GM19324 (cell line): Measurements from ENCODE around the gene AFAP1L1.
"Not testable (repeated sequence)": the region's sequence is repeated elsewhere in the genome, so short reads cannot be mapped to it uniquely, and the experiment has no call there.

Experiments
- ATAC-seq: cut with Tn5 transposase; IDR thresholded peaks from one replicate; pipeline ENCODE4 v1.9.1; 2021; ENCODE audit warnings: mild to moderate bottlenecking, moderate library complexity; ENCODE audit not compliant: unreplicated experiment, low FRiP score

The AFAP1L1 gene

DNA sequence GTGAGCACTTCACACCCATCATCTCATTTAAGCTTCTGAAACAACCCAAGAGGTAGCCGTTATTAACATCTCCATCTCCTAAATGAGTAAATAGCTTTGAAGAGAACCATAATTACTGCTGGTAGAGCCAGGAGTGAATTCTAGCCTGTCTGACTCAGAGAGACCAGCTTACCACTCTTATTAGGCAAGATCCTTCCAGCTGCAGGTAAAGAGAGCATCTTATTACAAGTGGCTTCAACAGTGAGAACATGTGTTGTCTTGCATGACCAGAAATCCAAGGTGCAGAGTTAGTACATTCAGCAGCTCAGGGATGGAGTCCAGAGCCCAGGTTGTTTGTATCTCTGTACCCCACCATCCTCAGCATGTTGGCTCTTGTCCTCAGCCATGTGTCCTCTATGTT is 10.9 kb upstream of the AFAP1L1 start:
- no peak for ATAC-seq

DNA sequence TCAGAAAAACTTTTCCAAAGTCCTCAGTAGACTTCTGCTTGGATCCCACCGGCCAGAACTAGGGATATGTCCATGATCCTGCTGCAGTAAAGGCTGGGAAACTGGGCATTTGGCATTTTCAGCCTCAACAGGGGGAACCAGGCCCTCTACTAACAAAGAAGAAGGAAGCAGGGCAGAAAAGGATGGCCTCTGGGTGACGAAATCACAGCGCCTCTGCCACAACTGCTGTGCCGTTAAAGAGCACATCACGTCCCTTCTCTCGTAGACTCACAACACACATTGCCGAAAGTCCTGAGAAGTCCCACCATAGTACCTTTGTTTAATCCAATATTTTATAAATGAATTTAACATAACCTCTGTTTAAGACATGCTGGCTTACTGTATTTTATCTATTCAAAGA is 10.4 kb upstream of the AFAP1L1 start:
- no peak for ATAC-seq

DNA sequence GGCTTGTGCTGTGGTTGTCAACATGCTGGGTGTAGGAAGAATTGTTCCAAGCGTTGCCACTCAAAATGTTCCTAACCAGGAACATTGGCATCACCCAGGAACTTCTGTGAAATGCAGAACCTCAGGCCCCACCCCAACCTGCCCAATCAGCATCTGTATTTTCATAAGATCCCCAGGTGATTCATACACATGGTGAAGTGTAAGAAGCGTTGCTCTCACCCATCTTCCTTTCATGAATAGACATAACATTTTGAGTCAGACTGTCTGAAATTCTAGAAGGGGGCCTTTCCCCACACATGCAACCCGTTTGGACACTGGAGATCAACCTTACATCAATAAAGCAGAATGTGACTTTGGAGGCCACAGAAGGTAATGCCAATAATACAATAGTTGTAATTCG is 9.3 kb upstream of the AFAP1L1 start:
- ATAC-seq = no peak

DNA sequence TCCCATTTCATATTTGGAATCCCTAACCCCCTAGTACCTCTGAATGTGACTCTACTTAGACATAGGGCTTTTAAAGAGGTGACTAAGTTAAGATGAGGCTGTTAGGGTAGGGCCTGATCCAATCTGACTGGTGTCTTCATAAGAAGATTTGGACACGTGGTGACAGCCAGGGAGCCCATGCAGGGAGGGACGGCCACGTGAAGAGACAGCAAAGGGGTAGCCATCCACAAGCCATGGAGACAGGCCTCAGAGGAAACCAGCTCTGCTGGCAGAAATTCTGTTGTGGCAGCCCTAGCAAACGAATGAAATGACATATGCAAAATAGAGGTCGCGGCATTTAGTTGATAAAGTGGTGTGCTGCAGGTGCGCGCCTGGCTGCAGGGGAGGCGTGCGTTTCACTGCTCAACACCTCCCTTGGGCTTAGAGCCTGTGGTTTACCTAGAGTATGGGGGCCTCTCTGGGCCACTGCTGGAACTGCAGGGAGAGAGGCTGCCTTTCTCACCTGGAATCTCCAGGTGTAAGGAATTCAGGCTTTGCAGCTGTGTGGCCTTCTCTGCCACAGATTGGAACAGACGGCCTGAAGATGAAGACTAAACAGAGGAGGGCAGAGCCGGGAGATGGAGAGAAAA is 7.1 kb upstream of the AFAP1L1 start:
- peak; percentile 86 for ATAC-seq

DNA sequence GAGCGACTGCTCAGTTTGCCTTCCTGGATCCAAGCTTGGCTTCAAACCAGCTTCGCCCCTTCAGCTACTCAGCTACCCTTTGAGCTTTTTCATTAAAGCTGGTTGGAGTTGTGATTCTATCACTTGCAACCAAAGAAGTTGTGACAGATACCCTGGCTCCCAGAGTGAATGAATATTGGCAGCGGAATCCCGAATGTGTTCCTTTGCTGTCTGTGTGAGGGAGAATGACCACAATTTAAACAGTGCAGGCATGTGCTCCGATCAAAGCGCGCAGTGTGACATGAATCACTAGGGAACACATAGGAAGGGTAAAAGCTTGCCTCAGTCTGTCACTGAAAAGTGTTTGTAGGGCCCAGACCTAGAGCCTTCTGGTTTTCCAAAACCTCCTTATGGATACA is 6.6 kb upstream of the AFAP1L1 start:
- ATAC-seq = no peak

DNA sequence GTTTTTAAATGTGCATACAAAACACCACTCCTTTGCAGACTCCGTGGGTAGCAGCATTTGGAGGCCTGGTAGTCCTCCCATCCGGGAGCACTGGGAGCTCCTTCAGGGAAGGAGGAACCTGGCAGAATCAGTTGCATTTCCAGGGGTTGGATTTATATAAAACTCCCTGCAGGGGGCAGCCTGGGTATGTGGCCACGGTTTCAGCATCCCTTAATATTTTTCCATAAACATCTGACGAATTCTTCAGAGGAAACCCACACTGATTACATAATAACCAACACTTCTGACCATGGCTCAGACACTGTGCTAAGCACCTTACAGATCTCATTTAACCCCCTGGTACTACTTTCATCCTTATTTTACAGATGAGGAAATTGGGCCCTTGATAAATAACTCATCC is 6.1 kb upstream of the AFAP1L1 start:
- ATAC-seq = no peak

DNA sequence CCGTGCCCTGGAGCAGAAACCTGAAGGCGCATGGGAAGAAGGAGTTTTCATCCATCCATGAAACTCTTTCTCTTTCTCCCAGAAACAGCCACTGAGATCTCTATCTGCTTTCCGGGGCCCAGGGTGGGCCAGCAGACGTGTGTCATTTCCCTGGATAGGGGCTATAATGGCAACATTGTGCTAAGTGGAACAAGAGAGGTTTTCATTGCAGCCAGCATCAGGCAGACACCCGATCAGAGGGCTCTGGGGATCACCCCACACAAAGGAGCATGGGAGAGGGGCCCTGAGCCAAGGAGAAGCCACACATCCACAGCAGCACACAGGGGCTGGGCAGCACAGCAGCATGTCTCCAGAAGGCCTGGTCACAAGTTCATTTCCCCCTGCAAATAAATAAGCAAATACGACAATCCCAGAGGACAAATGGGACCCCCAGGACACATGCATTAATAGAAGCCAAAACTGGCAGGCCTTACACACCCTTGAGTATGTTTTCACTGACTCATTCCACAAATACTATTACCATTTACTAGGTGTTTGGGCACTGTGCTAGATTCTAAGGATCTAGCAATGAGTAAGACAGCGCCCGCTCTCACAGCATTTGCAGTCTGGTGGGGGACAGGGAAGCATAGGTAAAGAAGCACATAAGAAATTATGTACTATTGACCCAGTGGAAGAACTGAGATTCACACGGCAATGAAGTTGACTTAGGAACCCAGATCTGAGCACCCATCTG is 4.3 kb upstream of the AFAP1L1 start:
- ATAC-seq = no peak

DNA sequence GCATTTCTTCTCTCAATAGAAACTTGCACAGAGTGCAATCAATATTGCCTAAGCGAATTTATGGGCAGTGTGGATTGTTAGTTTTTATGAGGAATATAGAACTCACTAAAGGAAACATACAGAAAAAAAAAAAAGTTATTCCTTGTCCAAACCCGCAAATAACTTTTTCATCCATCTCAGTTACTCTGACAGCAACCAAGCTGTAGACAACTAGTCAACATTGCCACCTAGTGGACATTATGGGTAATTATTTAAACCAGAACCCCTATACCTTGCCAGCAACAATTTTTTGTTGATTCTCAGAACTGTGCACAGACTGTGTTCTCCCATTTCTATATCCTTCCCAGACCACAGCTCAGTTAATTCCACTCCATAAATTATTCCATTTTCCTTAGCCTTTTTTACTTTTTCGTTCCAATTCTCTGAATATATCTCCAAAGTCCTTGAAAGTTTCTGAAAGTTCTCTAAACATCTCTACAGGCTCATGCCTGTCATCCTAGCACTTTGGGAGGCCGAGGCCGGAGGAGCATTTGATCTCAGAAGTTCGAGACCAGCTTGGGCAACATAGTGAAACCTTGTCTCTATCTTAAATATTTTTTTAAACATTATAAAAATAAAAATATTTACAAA is 2.6 kb upstream of the AFAP1L1 start:
- ATAC-seq = no peak

DNA sequence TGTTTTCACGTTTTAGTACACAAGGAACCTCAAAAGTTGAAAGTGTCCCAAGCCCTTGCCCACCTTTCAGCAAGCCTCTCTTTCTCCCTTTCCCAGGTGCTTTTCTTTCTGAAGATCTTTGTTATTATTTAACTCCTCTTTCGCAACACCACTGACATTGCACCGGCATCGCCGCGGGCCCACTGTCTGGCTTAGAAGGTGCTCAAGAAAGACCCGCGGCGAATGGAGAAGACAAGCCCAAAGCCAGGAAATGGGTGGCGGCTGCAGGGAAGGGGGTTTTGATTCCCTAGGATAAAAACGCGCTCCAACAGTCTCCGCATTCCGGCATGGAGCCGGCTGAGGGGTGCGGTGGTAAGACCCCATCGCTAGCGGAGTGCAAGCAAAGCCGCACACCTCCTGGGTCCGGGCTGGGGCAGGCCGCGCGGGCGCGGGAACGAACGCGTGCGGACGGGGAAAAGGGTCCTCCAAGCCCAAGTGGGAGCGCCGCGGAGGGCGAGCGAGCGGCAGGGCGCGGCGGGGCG is 404 bp upstream of the AFAP1L1 start:
- no peak for ATAC-seq

DNA sequence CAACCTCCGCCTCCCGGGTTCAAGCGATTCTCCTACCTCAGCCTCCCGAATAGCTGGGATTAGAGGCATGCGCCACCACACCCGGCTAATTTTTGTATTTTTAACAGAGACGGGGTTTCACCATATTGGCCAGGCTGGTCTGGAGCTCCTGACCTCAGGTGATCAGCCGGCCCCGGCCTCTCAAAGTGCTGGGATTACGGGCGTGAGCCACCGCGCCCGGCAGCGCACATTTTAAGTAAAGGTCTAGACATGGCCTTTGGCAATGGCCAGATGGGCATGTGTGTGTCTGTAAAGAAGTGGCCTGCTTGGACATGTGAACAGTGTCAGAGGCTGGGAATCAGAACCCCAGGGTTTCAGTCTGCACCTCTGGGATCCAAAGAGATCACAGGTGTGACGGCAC is 1.1 kb downstream of the AFAP1L1 start:
- ATAC-seq = not testable (repeated sequence)

DNA sequence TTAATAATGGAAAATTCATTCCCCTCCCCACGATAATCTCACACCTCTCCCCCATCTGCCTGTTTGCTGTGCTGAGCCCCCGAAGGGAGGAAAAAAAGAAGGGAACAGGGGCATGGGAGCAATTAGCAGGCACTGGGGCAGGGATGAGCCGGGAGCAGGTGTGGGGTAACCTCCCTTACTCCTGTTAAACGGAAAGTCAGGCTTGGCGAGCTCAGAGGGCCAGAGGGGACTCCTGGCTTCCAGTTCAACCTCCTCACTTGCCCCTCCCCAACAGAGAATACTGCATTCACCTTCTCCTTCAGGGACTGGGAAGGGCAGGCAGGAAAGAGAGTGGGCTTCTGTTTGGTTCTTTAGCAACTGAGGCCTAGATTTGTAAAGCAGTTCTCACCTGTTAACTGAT is 1.6 kb downstream of the AFAP1L1 start:
- no peak for ATAC-seq

DNA sequence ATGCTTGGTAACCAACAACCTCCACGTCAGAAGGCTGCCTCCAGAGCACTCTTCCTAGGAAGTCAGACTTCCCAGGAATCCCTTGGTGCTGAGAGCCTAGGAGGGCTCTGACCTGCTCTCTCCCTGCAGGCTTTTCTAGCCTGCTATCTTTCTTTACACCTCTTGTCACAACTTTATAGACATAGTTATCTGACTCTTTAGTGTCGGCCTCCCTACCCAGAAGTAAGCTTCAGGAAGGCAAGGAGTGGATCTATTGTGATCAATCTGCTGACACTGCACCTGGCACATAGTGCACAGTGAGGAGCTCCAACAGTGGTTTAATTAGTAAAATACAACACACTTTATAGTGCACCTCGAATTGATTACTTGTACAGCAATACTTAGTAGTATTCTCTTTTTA is 2.3 kb downstream of the AFAP1L1 start:
- no peak for ATAC-seq

DNA sequence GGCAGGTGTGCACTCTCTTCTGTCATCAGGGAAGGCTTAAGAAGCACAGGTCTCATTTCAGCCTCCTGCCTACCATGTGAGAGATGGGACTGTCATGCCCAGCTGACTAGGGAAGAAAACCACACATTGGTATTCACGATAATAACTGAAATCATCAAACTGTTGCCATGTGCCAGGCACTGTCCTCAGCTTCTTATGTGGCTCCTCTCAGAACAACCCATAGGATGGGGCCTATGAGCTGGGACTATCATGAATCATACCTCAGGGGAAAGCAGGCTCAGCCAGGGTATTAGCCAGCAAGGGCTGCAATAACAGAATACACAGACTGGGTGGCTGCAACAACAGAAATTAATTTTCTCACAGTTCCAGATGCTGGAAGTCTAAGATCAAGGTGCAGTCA is 3.3 kb downstream of the AFAP1L1 start:
- ATAC-seq = no peak

DNA sequence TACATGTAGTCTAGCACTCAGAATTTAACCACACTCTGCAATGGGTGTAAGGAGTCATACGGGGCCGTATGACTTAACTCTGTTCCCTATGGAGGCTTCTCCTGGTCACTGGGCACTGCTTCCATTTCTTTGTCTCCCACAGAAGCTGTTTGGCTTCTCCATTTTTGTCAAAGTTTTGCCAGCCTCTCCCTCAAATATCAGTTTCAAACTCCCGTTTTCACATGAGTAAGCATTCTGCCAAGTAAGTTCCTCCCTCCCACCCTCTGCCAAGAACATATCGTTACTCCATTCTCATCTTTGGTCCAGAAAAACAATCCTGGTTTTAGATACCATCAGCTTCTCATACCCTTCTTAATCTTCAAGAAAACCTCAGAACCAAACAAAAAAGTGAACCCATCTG is 6.1 kb downstream of the AFAP1L1 start:
- ATAC-seq = no peak

DNA sequence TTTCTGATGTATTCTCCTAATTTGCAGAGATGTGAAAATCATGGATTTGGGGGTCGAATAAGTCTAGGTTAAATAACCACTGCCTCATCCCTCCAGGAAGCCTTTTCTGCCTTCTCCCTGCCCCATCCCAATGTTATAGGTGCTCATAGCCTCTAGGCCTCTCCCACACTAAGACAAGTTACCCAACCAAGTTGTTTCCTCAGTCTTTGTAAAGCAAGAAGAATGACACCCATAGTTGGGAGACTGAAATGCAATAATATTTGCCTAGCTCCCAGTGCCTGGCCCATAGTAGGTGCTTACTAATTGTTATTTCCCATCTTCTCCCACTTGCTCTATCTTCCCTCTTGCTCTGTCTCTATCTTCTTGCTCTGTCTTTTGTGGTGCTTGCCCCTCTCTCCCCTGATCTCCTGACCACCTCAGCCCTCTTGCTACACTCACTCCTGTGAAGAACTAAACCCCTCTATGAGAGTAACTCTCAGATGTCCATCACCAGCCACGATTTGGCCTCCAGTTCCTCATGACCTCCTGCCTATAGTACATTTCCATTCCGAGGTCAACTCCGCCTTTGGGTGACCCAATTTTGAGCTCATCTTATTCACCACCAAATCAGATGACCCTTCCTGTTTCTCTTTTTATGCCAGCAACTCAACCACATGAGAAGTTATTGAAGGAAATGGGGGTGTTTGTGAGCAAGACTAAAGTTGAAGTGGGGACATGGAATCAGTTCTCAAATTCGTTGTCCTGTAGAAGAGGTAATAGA is 7.0 kb downstream of the AFAP1L1 start:
- no peak for ATAC-seq

DNA sequence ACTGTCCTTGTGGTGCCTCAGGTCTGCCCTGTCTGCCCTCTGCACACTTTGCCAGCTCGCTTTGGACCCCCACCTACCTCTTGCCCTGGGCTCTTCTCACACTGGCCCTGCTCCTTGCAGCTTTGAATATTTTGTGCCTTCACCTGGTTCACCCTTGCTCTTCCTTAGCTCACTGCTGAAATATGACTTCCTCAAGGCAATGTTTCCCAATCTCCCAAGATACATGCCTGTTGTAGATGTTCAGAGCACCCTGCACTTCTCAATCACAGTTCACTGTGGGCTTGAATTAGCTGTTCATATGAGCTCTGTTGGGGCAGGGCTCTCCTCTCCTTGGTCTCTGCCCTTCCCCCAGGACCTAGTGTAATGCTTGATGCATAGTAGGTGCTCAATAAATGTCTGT is 8.0 kb downstream of the AFAP1L1 start:
- no peak for ATAC-seq

DNA sequence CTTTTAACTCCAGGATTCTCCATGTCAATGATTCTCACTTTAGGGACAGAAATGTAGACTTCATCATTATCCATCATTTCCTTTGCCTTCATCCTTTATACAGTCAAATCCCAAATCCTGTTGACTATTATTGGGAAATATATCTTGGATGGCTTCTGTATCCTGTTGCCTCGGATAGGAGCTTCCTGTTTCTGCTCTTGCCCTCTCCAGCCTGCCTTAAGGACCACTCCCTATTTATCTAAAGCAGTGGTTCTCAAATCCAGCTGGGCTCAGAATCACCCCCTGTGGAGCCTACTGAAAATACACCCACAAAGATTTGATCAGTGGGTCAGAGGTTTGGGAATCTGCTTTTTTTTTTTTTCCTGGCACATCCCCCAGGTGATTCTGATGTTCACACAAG is 8.5 kb downstream of the AFAP1L1 start:
- no peak for ATAC-seq

DNA sequence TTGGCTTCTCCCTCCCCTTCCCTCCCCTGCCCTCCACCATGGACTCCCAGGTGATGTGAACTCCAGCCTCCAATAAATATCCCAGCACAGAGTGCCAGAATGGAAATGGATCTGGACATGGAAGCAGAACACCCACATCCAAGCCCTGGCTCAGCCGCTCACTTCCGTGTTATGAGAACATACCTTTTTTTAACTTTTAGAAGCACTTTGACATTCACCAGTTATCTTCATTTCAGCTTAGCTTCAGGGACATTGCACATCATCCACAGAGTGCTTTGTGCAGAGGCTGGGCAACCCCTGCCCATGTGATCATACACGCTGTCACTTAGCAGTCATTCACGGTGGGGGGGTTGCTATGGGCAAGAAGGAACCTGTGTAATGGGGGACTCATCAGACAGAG is 9.1 kb downstream of the AFAP1L1 start:
- no peak for ATAC-seq

DNA sequence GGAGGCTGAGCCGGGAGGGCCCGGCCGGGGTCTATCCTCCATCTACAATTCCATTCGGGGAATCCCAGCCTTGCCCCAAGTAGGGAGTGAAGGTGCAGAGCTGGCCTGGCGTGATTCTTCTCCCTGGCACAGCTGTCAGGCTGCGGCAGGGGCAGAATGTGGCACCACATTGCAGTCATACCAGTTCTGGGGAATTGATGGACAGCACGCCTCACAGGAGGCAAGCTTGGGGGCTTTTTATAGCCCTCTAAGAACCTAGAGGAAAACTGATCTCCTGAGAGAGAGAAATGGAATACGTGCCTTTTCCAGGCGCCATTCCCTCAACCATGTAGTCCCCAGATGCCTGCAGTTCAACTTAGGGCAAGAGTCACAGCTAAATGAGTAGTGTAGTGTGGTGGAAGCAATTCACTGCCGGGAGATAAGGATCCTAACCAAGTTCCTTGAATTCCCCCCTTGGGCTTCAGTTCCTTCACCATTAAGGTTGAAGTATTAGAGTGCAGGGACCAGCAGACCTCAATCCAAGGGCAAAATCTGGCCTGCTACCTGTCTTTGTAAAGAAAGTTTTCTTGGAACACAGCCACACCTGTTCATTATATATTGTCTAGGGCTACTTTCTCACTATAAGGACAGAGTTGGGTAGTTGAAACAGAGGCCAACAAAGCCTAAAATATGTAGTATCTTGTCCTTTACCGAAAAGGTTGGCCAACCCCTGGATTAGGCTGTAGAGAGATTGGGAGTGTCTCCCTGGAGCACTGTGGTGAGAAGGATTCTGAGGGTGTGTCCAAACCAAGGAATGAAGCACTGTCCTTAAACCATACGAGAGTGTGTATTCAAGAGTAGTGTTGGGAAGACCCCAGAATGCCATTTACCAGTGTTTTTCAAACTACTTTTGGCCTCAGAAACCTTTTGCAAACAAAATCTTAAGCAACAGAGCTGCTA is 10.6 kb downstream of the AFAP1L1 start:
- no peak for ATAC-seq

DNA sequence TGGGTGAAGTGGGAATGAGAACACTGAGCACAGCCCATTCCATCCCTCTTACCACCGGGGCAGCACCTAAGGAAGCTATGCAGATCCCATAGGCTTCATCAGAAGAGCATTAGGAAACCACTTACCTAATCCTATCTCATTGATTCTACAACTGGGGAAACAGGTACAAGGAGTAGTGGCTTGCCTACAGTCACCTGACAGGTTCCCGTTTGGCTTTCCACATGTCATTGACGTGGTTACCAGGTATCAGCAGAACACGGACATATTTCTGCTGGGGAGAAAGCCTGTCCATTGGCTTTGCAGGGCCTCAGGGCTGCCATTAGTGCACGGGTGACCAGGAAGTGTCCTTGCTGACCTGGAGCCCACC is 11.3 kb downstream of the AFAP1L1 start:
- ATAC-seq = no peak
